Muscle layer of duodenum (tissue), 2 donors: ENCODE results near the gene ATP5F1D.
"Not testable (repeated sequence)": the region's sequence is repeated elsewhere in the genome, so short reads cannot be mapped to it uniquely, and the experiment has no call there.

Experiments
- H3K27ac ChIP-seq: one replicate; pipeline ENCODE4 v1.7.0; 2013; ENCODE audit warnings: mild to moderate bottlenecking, low read length
- H3K27me3 ChIP-seq: one replicate; pipeline ENCODE4 v1.7.0; 2013; ENCODE audit warnings: low read depth, mild to moderate bottlenecking, control low read depth, low read length
- H3K36me3 ChIP-seq, 2 donors: one replicate each; pipeline ENCODE4 v1.7.0; 2013; ENCODE audit warnings: low read length in 2 of 2, control low read depth in 1 of 2, mild to moderate bottlenecking in 1 of 2; ENCODE audit not compliant: insufficient read depth in 2 of 2, control insufficient read depth in 1 of 2
- H3K4me1 ChIP-seq, 2 donors: one replicate each; pipeline ENCODE4 v1.7.0; 2013; ENCODE audit warnings: low read length in 2 of 2, mild to moderate bottlenecking in 2 of 2, control low read depth in 1 of 2, moderate library complexity in 1 of 2; ENCODE audit not compliant: insufficient read depth in 2 of 2, control insufficient read depth in 1 of 2
- H3K4me3 ChIP-seq, 2 donors: one replicate each; pipeline ENCODE4 v1.7.0; 2013; ENCODE audit warnings: low read length in 2 of 2, low read depth in 1 of 2, mild to moderate bottlenecking in 1 of 2
- H3K9me3 ChIP-seq, 2 donors: one replicate each; pipeline ENCODE4 v1.7.0; 2013; ENCODE audit warnings: low read length in 2 of 2, control low read depth in 1 of 2, mild to moderate bottlenecking in 1 of 2; ENCODE audit not compliant: control insufficient read depth in 1 of 2
- donor health status: healthy.

ATP5F1D gene

DNA sequence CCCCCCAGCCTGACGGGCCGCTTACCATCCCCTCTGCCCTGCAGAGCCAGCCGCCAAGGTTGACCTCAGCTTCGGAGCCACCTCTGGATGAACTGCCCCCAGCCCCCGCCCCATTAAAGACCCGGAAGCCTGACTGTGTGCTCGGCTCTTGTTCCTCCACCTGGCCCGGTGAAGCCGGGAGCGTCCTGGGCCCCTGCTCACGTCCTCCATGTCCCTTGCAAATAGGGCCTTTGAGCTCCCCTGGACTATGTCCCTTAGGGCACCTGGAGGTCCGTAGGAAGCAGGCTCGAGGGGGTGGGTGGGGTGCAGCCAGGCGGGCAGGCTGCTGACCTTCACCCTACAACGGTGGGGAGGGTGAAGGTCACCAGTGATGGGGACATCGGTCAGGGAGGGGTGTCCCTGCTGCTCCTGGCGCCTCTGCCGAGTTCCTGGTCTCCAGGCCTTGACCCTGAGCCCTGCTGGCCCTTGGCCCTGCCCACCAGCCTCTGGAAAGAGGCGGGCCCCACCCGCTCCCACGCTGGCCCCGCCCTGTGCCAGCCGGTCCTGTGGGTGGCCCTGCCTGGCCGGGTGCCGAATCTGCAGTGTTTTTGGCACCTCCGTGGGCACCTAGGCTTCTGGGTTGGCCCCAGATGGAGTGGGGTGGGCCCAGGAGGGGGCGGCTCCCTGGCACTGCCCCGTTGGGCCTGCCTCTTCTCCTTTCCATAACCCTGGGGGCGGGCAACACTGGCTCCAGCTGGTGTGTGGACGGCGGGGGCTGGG, 3.3 kb downstream of the ATP5F1D start:
- Histone ChIP-seq H3K27ac (peak overlapping the region; percentile 63), H3K9me3 (no peaks in the 10 kb centered on the region), H3K4me3 (peak overlapping the region in 1 of 2 donors; percentile 42), H3K36me3 (no peaks in the 10 kb centered on the region), H3K4me1 (peaks cover 7 to 58% of the 10 kb centered on the region in 2 donors), H3K27me3 (no peaks in the 10 kb centered on the region)

DNA sequence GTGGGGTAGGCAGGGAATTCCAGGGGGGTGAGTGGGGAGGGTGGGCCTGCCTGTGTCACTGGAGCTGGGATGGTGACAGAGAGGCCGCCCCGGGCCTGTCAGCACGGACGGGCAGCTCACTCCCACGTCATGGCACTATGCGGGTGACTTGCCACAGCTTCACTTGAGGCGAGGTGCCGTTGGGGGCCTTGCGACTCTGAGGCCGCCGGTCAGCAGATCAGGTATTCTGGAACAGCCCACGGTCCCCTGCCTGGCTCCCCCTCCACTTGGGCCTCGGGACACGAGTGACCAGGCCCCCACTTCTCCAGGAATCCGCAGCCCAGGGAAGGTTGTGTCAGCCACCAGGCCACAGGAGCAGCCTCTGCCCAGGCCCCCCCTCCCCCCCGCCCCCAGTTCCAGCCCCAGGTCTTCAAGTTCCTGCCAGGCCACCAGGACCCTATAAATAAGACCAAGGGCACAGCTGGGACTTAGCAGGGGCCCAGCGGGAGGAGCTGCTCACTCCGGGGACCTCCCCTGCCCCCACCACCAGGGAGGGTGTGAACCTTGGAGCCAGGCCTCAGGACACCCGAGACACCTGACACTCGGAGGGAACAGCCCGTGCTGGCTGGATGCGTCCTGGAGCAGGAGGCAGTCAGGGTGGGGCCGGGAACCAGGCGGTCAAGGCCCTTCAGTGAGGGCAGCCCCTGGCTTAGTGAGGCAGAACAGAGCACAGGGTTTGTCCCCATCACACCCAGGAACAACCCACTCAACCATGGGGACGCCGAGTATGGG, 4.1 kb downstream of the ATP5F1D start:
- H3K9me3 ChIP-seq, result no peaks in the 10 kb centered on the region
- no peak overlapping the region for H3K4me3 ChIP-seq
- H3K36me3 ChIP-seq, result no peaks in the 10 kb centered on the region
- H3K4me1 ChIP-seq, result peaks cover 7 to 56% of the 10 kb centered on the region in 2 donors
- H3K27ac ChIP-seq, result peak overlapping the region; percentile 63
- no peaks in the 10 kb centered on the region for H3K27me3 ChIP-seq

- H3K27ac ChIP-seq, H3K4me3 ChIP-seq, H3K27me3 ChIP-seq, H3K36me3 ChIP-seq, H3K9me3 ChIP-seq: not testable (repeated sequence)
- peaks cover 7 to 49% of the 10 kb centered on the region in 2 donors for H3K4me1 ChIP-seq
Measured at GRCh38 chr19:1246265-1247087, 4.9 kb downstream of the ATP5F1D start.

DNA sequence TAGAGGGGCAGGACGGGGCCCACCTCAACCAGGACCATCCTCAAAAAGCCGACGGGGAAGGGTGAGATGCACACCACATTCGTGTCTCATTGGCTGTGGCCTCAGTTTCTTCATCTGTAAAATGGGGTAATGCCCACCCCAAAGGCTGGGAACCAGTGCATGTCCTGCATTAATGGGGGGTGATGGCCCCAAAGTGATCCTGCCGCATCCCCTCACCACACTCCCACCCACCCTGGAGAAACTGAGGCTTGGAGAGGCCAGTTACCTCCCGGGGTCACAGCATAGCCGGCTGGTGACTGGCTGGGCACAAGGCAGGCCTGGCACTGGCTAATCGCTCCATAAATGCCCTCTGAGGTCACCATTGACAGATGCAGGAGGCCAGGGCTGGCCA, 6.2 kb downstream of the ATP5F1D start:
- peaks cover 5 to 11% of the 10 kb centered on the region in 2 donors for H3K36me3 ChIP-seq
- peaks cover 7 to 42% of the 10 kb centered on the region in 2 donors for H3K4me1 ChIP-seq
- H3K27me3 ChIP-seq, result no peaks in the 10 kb centered on the region
- peak overlapping the region in 1 of 2 donors; percentile 71 for H3K4me3 ChIP-seq
- H3K9me3 ChIP-seq, result no peaks in the 10 kb centered on the region
- peak overlapping the region; percentile 75 for H3K27ac ChIP-seq

GRCh38 chr19:1248139-1248785, 6.7 kb downstream of the ATP5F1D start, which contains the start of gene MIDN:
TSS of gene MIDN (plus strand) at chr19:1248583. CDS start at chr19:1250297, 1,714 bp downstream.
- peak within 1 kb of the TSS; percentile 55 to 71 for H3K4me3 ChIP-seq
- no peaks in the 10 kb centered on the region for H3K27me3 ChIP-seq
- H3K9me3 ChIP-seq, result no peaks in the 10 kb centered on the region
- H3K27ac ChIP-seq, result peak within 1 kb of the TSS; percentile 75
- H3K36me3 ChIP-seq, result peaks cover 5 to 11% of the 10 kb centered on the region in 2 donors
- H3K4me1 ChIP-seq, result peaks cover 7 to 37% of the 10 kb centered on the region in 2 donors

GRCh38 chr19:1248786-1249297, 7.3 kb downstream of the ATP5F1D start:
- H3K27me3 ChIP-seq, result no peaks in the 10 kb centered on the region

DNA sequence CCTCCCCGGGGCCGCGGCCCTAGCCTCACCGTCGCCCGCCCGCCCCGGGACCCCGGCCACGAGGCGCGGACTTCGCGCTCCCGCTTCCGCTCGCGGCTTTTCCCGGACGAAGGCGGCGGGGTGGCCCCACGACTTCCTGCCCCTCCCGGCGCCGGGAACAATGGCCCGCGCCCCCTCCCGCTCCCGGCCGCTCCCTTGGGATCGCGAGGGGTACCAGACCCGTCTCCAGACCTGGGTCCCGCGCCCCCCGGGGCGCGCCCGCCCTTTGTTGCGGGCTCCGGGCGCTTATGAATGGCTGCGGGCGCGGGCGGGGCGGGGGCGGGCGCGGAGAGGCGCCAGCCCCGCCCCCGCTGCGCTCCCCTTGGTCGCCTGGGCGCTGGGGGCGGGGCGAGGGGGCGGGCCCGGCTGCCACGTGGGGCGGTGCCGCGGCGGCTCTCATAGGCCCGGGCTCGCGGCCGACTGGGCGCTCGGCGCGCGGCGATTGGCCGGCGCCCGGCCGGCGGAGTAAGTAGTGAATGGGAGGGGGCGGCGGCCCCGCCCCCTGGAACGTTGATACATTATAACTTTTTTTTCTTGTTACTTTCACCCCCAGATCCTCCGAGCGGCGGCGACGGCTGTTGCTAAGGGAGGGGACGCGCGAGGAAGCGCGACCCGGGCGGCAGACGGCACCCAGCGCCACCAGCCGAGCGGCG, 7.9 kb downstream of the ATP5F1D start:
- Histone ChIP-seq H3K4me1 (peaks cover 6 to 34% of the 10 kb centered on the region in 2 donors), H3K4me3 (peak overlapping the region; percentile 33 to 93), H3K36me3 (peaks cover 9 to 21% of the 10 kb centered on the region in 2 donors), H3K9me3 (no peaks in the 10 kb centered on the region), H3K27me3 (no peaks in the 10 kb centered on the region), H3K27ac (no peak overlapping the region)

More at GRCh38 chr19:1248786-1249297, 7.3 kb downstream of the ATP5F1D start:
- Histone ChIP-seq H3K36me3 (peaks cover 5 to 15% of the 10 kb centered on the region in 2 donors), H3K4me3 (peak overlapping the region; percentile 55 to 71), H3K9me3 (no peaks in the 10 kb centered on the region), H3K27ac (peak overlapping the region; percentile 67), H3K4me1 (peaks cover 2 to 34% of the 10 kb centered on the region in 2 donors)

GRCh38 chr19:1249990-1250436, 8.5 kb downstream of the ATP5F1D start:
- H3K27me3 ChIP-seq, result no peaks in the 10 kb centered on the region
- H3K9me3 ChIP-seq, result no peaks in the 10 kb centered on the region
- H3K36me3 ChIP-seq, result peaks cover 14 to 26% of the 10 kb centered on the region in 2 donors
- H3K4me3 ChIP-seq, result peak overlapping the region; percentile 33 to 93
- peaks cover 7 to 34% of the 10 kb centered on the region in 2 donors for H3K4me1 ChIP-seq
- no peak overlapping the region for H3K27ac ChIP-seq

- Histone ChIP-seq H3K4me1 (peaks cover 6 to 34% of the 10 kb centered on the region in 2 donors), H3K4me3 (peak overlapping the region; percentile 77 to 93)
Measured at GRCh38 chr19:1250437-1251260, 9.1 kb downstream of the ATP5F1D start.

More at GRCh38 chr19:1250437-1251260, 9.1 kb downstream of the ATP5F1D start:
- Histone ChIP-seq H3K36me3 (peaks cover 21 to 32% of the 10 kb centered on the region in 2 donors), H3K27me3 (no peaks in the 10 kb centered on the region), H3K27ac (peak overlapping the region; percentile 92), H3K9me3 (no peaks in the 10 kb centered on the region)
